ENCODE data around the gene FEM1C.

Gene FEM1C

GRCh38 chr5:115524199-115524847 is 20.3 kb downstream of the FEM1C start:
- TF ChIP-seq CTCF (conservative IDR thresholded peaks at IDR 0.05; ENCODE audit: low read depth, low read length): no peak
- H3K4me3 ChIP-seq (ENCODE audit: low read depth, low read length): no peak overlapping the region
- no peak for DNase-seq (ENCODE audit: low read depth)

GRCh38 chr5:115522832-115523403 is 21.7 kb downstream of the FEM1C start:
- no peak for DNase-seq (ENCODE audit: low read depth)
- no peak overlapping the region for H3K4me3 ChIP-seq (ENCODE audit: low read depth, low read length)
- no peak for TF ChIP-seq CTCF (conservative IDR thresholded peaks at IDR 0.05; ENCODE audit: low read depth, low read length)

- TF ChIP-seq CTCF (conservative IDR thresholded peaks at IDR 0.05; ENCODE audit: low read depth, low read length): no peak
- no peak overlapping the region for H3K4me3 ChIP-seq (ENCODE audit: low read depth, low read length)
- DNase-seq (ENCODE audit: low read depth): no peak
These were observed 24.4 kb downstream of the FEM1C start for GRCh38 chr5:115520191-115520590.

GRCh38 chr5:115516372-115516771 is 28.2 kb downstream of the FEM1C start:
- no peak for TF ChIP-seq CTCF (conservative IDR thresholded peaks at IDR 0.05; ENCODE audit: low read depth, low read length)
- no peak overlapping the region for H3K4me3 ChIP-seq (ENCODE audit: low read depth, low read length)
- DNase-seq (ENCODE audit: low read depth): no peak

- H3K4me3 ChIP-seq (ENCODE audit: low read depth, low read length): no peak overlapping the region
- peak; percentile 6 for DNase-seq (ENCODE audit: low read depth)
- TF ChIP-seq CTCF (conservative IDR thresholded peaks at IDR 0.05; ENCODE audit: low read depth, low read length): no peak
These were observed 30.4 kb downstream of the FEM1C start for GRCh38 chr5:115514220-115514619.

- H3K4me3 ChIP-seq (ENCODE audit: low read depth, low read length): no peak overlapping the region
- TF ChIP-seq CTCF (conservative IDR thresholded peaks at IDR 0.05; ENCODE audit: low read depth, low read length): no peak
- no peak for DNase-seq (ENCODE audit: low read depth)
These were observed 32.9 kb downstream of the FEM1C start for GRCh38 chr5:115511632-115512031.

GRCh38 chr5:115510145-115510645 is 34.4 kb downstream of the FEM1C start:
- no peak for DNase-seq (ENCODE audit: low read depth)
- TF ChIP-seq CTCF (conservative IDR thresholded peaks at IDR 0.05; ENCODE audit: low read depth, low read length): no peak
- no peak overlapping the region for H3K4me3 ChIP-seq (ENCODE audit: low read depth, low read length)
